H9 (cell line): ENCODE data around the gene MARCHF3. TPM values are rescaled to one million over a fixed set of nuclear protein-coding genes. Genes with fewer than 3 reads are reported as not detected.
A peak's percentile ranks its signal among the peaks of the same experiment; 100 is the strongest.

Source experiments
- DNase-seq: peaks from one replicate; pipeline ENCODE4 v3.0.0-alpha.2; 2017
- H2AFZ ChIP-seq: one replicate; pipeline ENCODE4 v1.6.1; 2013; ENCODE audit warnings: mild to moderate bottlenecking, low read length, control low read depth, moderate library complexity
- H2AK5ac ChIP-seq: 2 replicates; pipeline ENCODE4 v1.6.1; 2013; ENCODE audit warnings: low read length, control low read depth, mixed read lengths; ENCODE audit not compliant: insufficient read length
- H2BK120ac ChIP-seq: one replicate; pipeline ENCODE4 v1.6.1; 2013; ENCODE audit warnings: low read depth, mild to moderate bottlenecking, low read length, control low read depth, inconsistent platforms; ENCODE audit not compliant: poor library complexity, severe bottlenecking
- H2BK12ac ChIP-seq: 2 replicates; pipeline ENCODE4 v1.6.1; 2013; ENCODE audit warnings: low read length, control low read depth, mixed read lengths, low read depth; ENCODE audit not compliant: insufficient read length
- H2BK15ac ChIP-seq: 2 replicates; pipeline ENCODE4 v1.6.1; 2013; ENCODE audit warnings: low read depth, low read length, control low read depth
- H2BK20ac ChIP-seq: one replicate; pipeline ENCODE4 v1.6.1; 2013; ENCODE audit warnings: low read depth, mild to moderate bottlenecking, low read length, control low read depth, inconsistent platforms; ENCODE audit not compliant: poor library complexity, severe bottlenecking
- H2BK5ac ChIP-seq: 2 replicates; pipeline ENCODE4 v1.6.1; 2013; ENCODE audit warnings: low read length, control low read depth, mixed read lengths; ENCODE audit not compliant: insufficient read length
- H3K14ac ChIP-seq: 2 replicates; pipeline ENCODE4 v1.6.1; 2013; ENCODE audit warnings: low read length, control low read depth; ENCODE audit not compliant: insufficient read depth
- H3K18ac ChIP-seq: 2 replicates; pipeline ENCODE4 v1.6.1; 2013; ENCODE audit warnings: low read depth, mild to moderate bottlenecking, mixed read lengths, low read length, control low read depth; ENCODE audit not compliant: insufficient read length
- H3K23ac ChIP-seq: 2 replicates; pipeline ENCODE4 v1.6.1; 2013; ENCODE audit warnings: low read length, control low read depth, mixed read lengths, low read depth; ENCODE audit not compliant: insufficient read length
- H3K23me2 ChIP-seq: 2 replicates; pipeline ENCODE4 v1.6.1; 2013; ENCODE audit warnings: low read depth, mild to moderate bottlenecking, mixed read lengths, low read length, control low read depth; ENCODE audit not compliant: insufficient read length, poor library complexity, severe bottlenecking
- H3K27ac ChIP-seq: 2 replicates; pipeline ENCODE4 v1.5.1; 2013; ENCODE audit warnings: low read length, control low read depth, mixed read lengths, low read depth; ENCODE audit not compliant: insufficient read length
- H3K27me3 ChIP-seq: 2 replicates; pipeline ENCODE4 v1.6.1; 2013; ENCODE audit warnings: low read length, control low read depth, inconsistent platforms; ENCODE audit not compliant: insufficient read depth
- H3K4ac ChIP-seq: 2 replicates; pipeline ENCODE4 v1.6.1; 2013; ENCODE audit warnings: low read depth, mild to moderate bottlenecking, control low read depth, inconsistent platforms, low read length, moderate library complexity
- H3K4me1 ChIP-seq: 2 replicates; pipeline ENCODE4 v1.6.1; 2013; ENCODE audit warnings: low read length, control low read depth, inconsistent platforms; ENCODE audit not compliant: insufficient read depth
- H3K4me2 ChIP-seq: 2 replicates; pipeline ENCODE4 v1.6.1; 2013; ENCODE audit warnings: low read length, control low read depth, mixed read lengths; ENCODE audit not compliant: insufficient read length, insufficient read depth
- H3K56ac ChIP-seq: 2 replicates; pipeline ENCODE4 v1.6.1; 2013; ENCODE audit warnings: low read depth, mild to moderate bottlenecking, mixed read lengths, low read length, control low read depth; ENCODE audit not compliant: insufficient read length
- H3K79me1 ChIP-seq: 2 replicates; pipeline ENCODE4 v1.6.1; 2013; ENCODE audit warnings: low read depth, mild to moderate bottlenecking, moderate library complexity, low read length, control low read depth, inconsistent platforms; ENCODE audit not compliant: insufficient read depth, poor library complexity, severe bottlenecking
- H3K79me2 ChIP-seq: 2 replicates; pipeline ENCODE4 v1.6.1; 2013; ENCODE audit warnings: low read length, control low read depth, inconsistent platforms; ENCODE audit not compliant: insufficient read depth
- H3K9ac ChIP-seq: 2 replicates; pipeline ENCODE4 v1.6.1; 2013; ENCODE audit warnings: low read length, control low read depth, mixed read lengths; ENCODE audit not compliant: insufficient read length; ENCODE audit errors: extremely low read depth
- H3K9me3 ChIP-seq: one replicate; pipeline ENCODE4 v1.6.1; 2013; ENCODE audit warnings: low read depth, low read length, inconsistent platforms; ENCODE audit not compliant: control insufficient read depth
- H3T11ph ChIP-seq: one replicate; pipeline ENCODE4 v1.6.1; 2013; ENCODE audit warnings: mild to moderate bottlenecking, low read length, control low read depth, inconsistent platforms
- H4K20me1 ChIP-seq: one replicate; pipeline ENCODE4 v1.6.1; 2013; ENCODE audit not compliant: control insufficient read depth, insufficient read length, insufficient read depth
- H4K5ac ChIP-seq: 2 replicates; pipeline ENCODE4 v1.6.1; 2013; ENCODE audit warnings: low read depth, mild to moderate bottlenecking, mixed read lengths, low read length, control low read depth; ENCODE audit not compliant: insufficient read length
- H4K8ac ChIP-seq: replicated peaks from 2 replicates; pipeline ENCODE4 v1.6.1; 2013; ENCODE audit warnings: low read length, control low read depth, mixed read lengths, low read depth; ENCODE audit not compliant: insufficient read length
- H4K91ac ChIP-seq: 2 replicates; pipeline ENCODE4 v1.6.1; 2013; ENCODE audit warnings: low read depth, mild to moderate bottlenecking, moderate library complexity, mixed read lengths, low read length, control low read depth; ENCODE audit not compliant: insufficient read length
- H3K27ac Mint-ChIP-seq, 3 experiments: 2 replicates in 2 of 3; 3 replicates in 1 of 3; pipeline ENCODE4 v1.8.0; 2020 to 2021; ENCODE audit warnings: mixed read lengths in 3 of 3, mild to moderate bottlenecking in 1 of 3, moderate library complexity in 1 of 3
- H3K27me3 Mint-ChIP-seq: 2 replicates; pipeline ENCODE4 v1.8.0; 2021; ENCODE audit warnings: low read depth, mild to moderate bottlenecking, moderate library complexity, mixed read lengths
- H3K36me3 Mint-ChIP-seq, 3 experiments: 2 replicates in 2 of 3; 3 replicates in 1 of 3; pipeline ENCODE4 v1.8.0; 2020 to 2021; ENCODE audit warnings: low read depth in 3 of 3, mixed read lengths in 3 of 3; ENCODE audit not compliant: insufficient read depth in 1 of 3
- H3K4me1 Mint-ChIP-seq, 2 experiments: 2 replicates each; pipeline ENCODE4 v1.8.0; 2020; ENCODE audit warnings: mixed read lengths in 2 of 2
- H3K4me3 Mint-ChIP-seq, 2 experiments: 2 replicates in 1 of 2; 3 replicates in 1 of 2; pipeline ENCODE4 v1.8.0; 2020 to 2021; ENCODE audit warnings: mild to moderate bottlenecking in 2 of 2, mixed read lengths in 2 of 2, moderate library complexity in 1 of 2
- H3K9me3 Mint-ChIP-seq, 2 experiments: 2 replicates in 1 of 2; 3 replicates in 1 of 2; pipeline ENCODE4 v1.8.0; 2020; ENCODE audit warnings: mild to moderate bottlenecking in 2 of 2, mixed read lengths in 2 of 2, moderate library complexity in 1 of 2
- CTCF ChIP-seq: fragments of 200-600 bp; sonication (generic); conservative IDR thresholded peaks from 3 replicates; pipeline ENCODE4 v1.8.0; 2021; ENCODE audit warnings: antibody characterized with exemption, mild to moderate bottlenecking
- WGBS: extraction: QIAGEN DNeasy Blood & Tissue Kit; methylation state at CpG from one replicate; pipeline ENCODE4 v1.1.7; 2013; ENCODE audit warnings: missing lambda C conversion rate, low lambda C conversion rate, mixed read lengths; ENCODE audit not compliant: insufficient read length; ENCODE audit errors: extremely low coverage; 5-methylcytosine and 5-hydroxymethylcytosine counted together
- total RNA-seq: library from RNA; stranded (reverse); gene quantifications from 2 replicates; pipeline ENCODE4 v1.2.1, GENCODE V29; 2021

The MARCHF3 gene
- total RNA-seq, 1 experiment from 2014 or later, result 17.7 TPM

GRCh38 chr5:127031863-127032232 is 1.5 kb upstream of the MARCHF3 start:
- Histone ChIP-seq H3K56ac (no peak overlapping the region), H3K4me1 (0 out of 2 replicates have a peak, but pooled peaks cover 2% of the 10 kb centered on the region), H4K8ac (no peak overlapping the region), H3T11ph (no peak overlapping the region), H3K27ac (no peak overlapping the region), H3K14ac (no peak overlapping the region), H3K79me1 (no peaks in the 10 kb centered on the region), H4K5ac (no peak overlapping the region), H2AFZ (no peak overlapping the region), H2BK5ac (no peak overlapping the region), H3K27me3 (no peaks in the 10 kb centered on the region; the same call in 1 of the 2 replicates), H2BK20ac (no peak overlapping the region), H2AK5ac (no peak overlapping the region), H3K9me3 (no peaks in the 10 kb centered on the region), H3K23ac (no peak overlapping the region), H3K9ac (no peak overlapping the region), H3K4me2 (peak overlapping the region; percentile 55), H4K91ac (no peak overlapping the region), H2BK120ac (no peak overlapping the region), H3K18ac (no peak overlapping the region), H2BK12ac (no peak overlapping the region), H3K4ac (no peak overlapping the region), H4K20me1 (no peaks in the 10 kb centered on the region), H2BK15ac (no peak overlapping the region), H3K23me2 (peaks cover 18% of the 10 kb centered on the region), H3K79me2 (no peaks in the 10 kb centered on the region)
- Mint-ChIP-seq H3K27me3 (peaks cover 48% of the 10 kb centered on the region), H3K27ac (peak overlapping the region in 1 of 3 experiments; percentile 16; a peak in 1 of 7 replicates), H3K4me3 (peak overlapping the region; percentile 81 to 87), H3K4me1 (peaks cover 26 to 28% of the 10 kb centered on the region in 2 experiments), H3K9me3 (peaks cover 0 to 3% of the 10 kb centered on the region in 2 experiments; a peak in 1 of 5 replicates), H3K36me3 (peaks cover 0 to 4% (median 0%) of the 10 kb centered on the region in 3 experiments; a peak in 2 of 7 replicates)
- WGBS, result no CpG with 5 or more reads among the region's 2 CpGs
- DNase-seq, result no peak
- TF ChIP-seq CTCF, result no peak
